ENCODE measurements around the gene SRRM4. TPM values are rescaled to one million over a fixed set of nuclear protein-coding genes. Genes with fewer than 3 reads are reported as not detected.

Gene SRRM4, protein sequence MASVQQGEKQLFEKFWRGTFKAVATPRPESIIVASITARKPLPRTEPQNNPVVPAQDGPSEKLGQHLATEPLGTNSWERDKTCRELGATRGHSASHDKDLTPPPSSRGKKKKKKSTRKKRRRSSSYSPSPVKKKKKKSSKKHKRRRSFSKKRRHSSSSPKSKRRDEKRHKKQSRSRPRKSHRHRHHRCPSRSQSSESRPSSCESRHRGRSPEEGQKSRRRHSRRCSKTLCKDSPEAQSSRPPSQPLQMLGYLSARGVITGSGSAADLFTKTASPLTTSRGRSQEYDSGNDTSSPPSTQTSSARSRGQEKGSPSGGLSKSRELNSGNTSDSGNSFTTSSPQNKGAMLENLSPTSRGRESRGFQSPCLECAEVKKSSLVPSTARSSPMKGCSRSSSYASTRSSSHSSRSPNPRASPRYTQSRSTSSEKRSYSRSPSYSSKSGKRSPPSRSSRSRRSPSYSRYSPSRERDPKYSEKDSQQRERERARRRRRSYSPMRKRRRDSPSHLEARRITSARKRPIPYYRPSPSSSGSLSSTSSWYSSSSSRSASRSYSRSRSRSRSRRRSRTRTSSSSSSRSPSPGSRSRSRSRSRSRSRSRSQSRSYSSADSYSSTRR
- total RNA-seq, result under 0.01 TPM

DNA sequence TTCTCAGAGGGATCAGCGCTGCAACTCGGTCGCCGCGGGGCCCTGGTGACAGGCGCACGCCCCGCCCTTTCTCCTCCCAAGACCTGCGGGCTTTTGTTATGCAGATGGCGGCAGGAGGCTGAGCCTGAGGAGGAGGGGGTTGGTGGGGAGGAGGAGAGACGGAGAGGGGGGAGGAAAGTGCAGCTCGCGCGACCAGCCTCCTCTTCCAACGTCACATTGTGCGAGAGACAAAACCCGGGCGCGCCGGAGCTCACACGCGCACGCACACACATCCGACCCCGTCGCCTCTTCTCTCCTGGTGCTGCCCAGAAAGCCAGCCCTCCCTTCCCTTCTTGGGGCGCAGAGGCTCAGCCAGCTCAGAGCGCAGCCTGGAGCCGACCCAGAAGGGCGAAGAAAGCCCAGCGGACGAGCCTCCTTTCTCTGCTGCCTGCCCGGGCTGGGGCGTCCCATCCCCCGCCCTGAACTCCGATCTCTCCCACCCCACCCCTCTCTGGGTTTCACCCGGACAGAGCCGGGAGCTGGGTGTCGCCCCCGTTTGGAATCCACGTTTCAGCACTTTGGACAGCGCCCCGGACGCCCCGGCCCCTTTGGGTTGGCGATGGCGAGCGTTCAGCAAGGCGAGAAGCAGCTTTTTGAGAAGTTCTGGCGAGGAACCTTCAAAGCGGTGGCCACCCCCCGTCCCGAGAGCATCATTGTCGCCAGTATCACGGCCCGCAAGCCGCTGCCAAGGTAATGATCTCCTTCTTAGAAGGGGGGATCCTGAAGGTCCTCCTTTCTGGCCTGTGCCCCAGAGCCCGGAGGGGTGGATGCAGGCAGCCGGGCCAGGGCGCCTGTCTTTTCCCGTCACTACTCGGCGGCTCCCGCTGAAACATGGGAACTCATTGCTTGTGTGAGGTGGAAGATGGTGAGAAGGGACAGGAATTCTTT, at the start of gene SRRM4:
Gene SRRM4 (plus strand): TSS at position 257 of the 927 bp plus-strand sequence. CDS start 342 bp downstream, at position 599.
- no peak within 1 kb of the TSS for H3K4me3 ChIP-seq (ENCODE audit: low read length in 3 of 3)
- no peak within 1 kb of the TSS for H3K9ac ChIP-seq (ENCODE audit: low read depth in 1 of 3, low read length in 3 of 3)
- peaks cover 48 to 51% (median 48%) of the 10 kb centered on the region in 3 donors for H3K27me3 ChIP-seq (ENCODE audit: control insufficient read depth in 3 of 3, insufficient read depth in 3 of 3, low read length in 3 of 3)

GRCh38 chr12:118946256-118946655, 35.1 kb upstream of the SRRM4 start:
- Histone ChIP-seq H3K9me3 (ENCODE audit: control insufficient read depth in 3 of 3, low read length in 3 of 3) (no peaks in the 10 kb centered on the region), H3K9ac (ENCODE audit: low read depth in 1 of 3, low read length in 3 of 3) (no peak overlapping the region), H3K27ac (ENCODE audit: low read depth, low read length) (no peak overlapping the region), H3K4me3 (ENCODE audit: low read length in 3 of 3) (no peak overlapping the region), H3K36me3 (ENCODE audit: control insufficient read depth in 3 of 3, insufficient read depth in 3 of 3, low read length in 3 of 3) (no peaks in the 10 kb centered on the region), H3K27me3 (ENCODE audit: control insufficient read depth in 3 of 3, insufficient read depth in 3 of 3, low read length in 3 of 3) (peaks cover 3 to 5% (median 3%) of the 10 kb centered on the region in 3 donors), H3K4me1 (ENCODE audit: control insufficient read depth in 3 of 3, insufficient read depth in 3 of 3, low read length in 3 of 3) (no peaks in the 10 kb centered on the region)

More for the DNA sequence above, at the start of gene SRRM4:
- no peak within 1 kb of the TSS for H3K27ac ChIP-seq (ENCODE audit: low read depth, low read length)
- H3K36me3 ChIP-seq (ENCODE audit: control insufficient read depth in 3 of 3, insufficient read depth in 3 of 3, low read length in 3 of 3), result no peaks in the 10 kb centered on the region
- H3K4me1 ChIP-seq (ENCODE audit: control insufficient read depth in 3 of 3, insufficient read depth in 3 of 3, low read length in 3 of 3), result peaks cover 0 to 5% (median 4%) of the 10 kb centered on the region in 3 donors
- H3K9me3 ChIP-seq (ENCODE audit: control insufficient read depth in 3 of 3, low read length in 3 of 3), result no peaks in the 10 kb centered on the region

DNA sequence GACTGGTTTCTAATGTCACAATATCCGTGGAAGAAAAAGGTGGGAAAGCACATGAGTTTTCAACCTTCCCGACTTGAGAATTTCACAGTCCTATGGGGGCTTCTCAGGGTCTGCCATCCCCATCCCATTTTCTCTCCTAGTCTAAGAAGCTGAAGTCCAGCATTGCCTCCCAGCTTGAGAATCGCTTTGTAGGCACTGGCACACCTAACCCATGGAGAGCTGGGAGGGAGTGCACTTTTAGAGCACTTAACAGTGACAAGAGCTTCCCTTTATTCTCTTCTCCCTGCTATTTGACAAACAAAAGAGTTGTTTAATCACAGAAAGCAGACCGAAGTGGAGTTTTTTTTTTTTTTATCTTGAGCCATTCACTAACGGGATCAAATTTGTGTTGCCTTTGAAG, 22.8 kb upstream of the SRRM4 start:
- H3K27me3 ChIP-seq (ENCODE audit: control insufficient read depth in 3 of 3, insufficient read depth in 3 of 3, low read length in 3 of 3), result peaks cover 0 to 5% (median 4%) of the 10 kb centered on the region in 3 donors
- no peaks in the 10 kb centered on the region for H3K9me3 ChIP-seq (ENCODE audit: control insufficient read depth in 3 of 3, low read length in 3 of 3)
- no peak overlapping the region for H3K27ac ChIP-seq (ENCODE audit: low read depth, low read length)
- no peak overlapping the region for H3K9ac ChIP-seq (ENCODE audit: low read depth in 1 of 3, low read length in 3 of 3)
- H3K4me3 ChIP-seq (ENCODE audit: low read length in 3 of 3), result no peak overlapping the region
- no peaks in the 10 kb centered on the region for H3K4me1 ChIP-seq (ENCODE audit: control insufficient read depth in 3 of 3, insufficient read depth in 3 of 3, low read length in 3 of 3)
- no peaks in the 10 kb centered on the region for H3K36me3 ChIP-seq (ENCODE audit: control insufficient read depth in 3 of 3, insufficient read depth in 3 of 3, low read length in 3 of 3)

DNA sequence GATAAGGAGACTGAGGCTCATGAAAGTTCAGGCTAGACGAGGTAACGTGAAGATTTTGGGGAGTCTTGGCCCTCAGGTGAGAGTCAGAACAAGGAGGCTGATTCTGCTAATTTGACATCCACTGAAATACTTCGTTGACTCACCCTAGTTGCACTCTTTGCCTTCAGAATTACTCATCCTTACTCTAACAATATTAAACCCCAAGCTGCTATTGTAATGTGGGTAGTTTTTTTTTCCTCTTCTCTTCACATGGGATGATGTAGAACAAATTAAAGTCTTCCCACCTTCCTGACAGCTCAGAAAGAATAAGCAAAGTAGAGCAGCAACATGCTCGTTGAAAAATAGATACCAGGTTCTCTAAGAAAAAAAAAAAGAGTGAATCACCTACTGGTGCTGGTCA, 22.0 kb upstream of the SRRM4 start:
- H3K4me1 ChIP-seq (ENCODE audit: control insufficient read depth in 3 of 3, insufficient read depth in 3 of 3, low read length in 3 of 3), result no peaks in the 10 kb centered on the region
- no peak overlapping the region for H3K4me3 ChIP-seq (ENCODE audit: low read length in 3 of 3)
- H3K9me3 ChIP-seq (ENCODE audit: control insufficient read depth in 3 of 3, low read length in 3 of 3), result no peaks in the 10 kb centered on the region
- H3K36me3 ChIP-seq (ENCODE audit: control insufficient read depth in 3 of 3, insufficient read depth in 3 of 3, low read length in 3 of 3), result no peaks in the 10 kb centered on the region
- no peak overlapping the region for H3K9ac ChIP-seq (ENCODE audit: low read depth in 1 of 3, low read length in 3 of 3)
- peaks cover 0 to 5% (median 4%) of the 10 kb centered on the region in 3 donors for H3K27me3 ChIP-seq (ENCODE audit: control insufficient read depth in 3 of 3, insufficient read depth in 3 of 3, low read length in 3 of 3)
- H3K27ac ChIP-seq (ENCODE audit: low read depth, low read length), result no peak overlapping the region

DNA sequence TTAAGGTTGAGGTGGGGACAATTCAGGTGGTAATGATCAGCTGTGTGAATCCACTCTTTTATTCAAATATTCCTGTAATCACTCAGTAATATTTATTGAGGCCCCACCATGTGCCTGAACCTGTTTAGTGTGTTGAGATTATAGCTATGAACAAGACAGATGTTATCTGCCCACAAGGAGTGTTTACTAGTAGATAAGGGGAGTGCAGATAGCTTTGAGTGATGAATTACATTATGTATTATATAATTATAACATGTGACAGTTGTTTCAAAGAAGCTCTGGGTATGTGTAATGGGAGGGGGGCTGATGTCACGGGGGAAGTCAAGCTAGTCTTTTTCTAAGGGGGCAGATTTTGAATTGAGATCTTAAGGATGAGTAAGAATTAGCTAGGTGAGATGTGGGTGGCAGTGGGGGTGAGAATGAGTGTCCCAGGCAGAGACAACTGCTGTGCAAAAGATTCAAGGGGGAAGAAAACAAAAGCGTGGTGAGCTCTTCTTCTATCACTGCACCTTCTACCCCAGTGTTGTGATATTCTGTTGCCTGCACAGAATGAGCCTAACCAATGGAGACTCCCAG, 21.3 kb upstream of the SRRM4 start:
- Histone ChIP-seq H3K4me1 (ENCODE audit: control insufficient read depth in 3 of 3, insufficient read depth in 3 of 3, low read length in 3 of 3) (no peaks in the 10 kb centered on the region), H3K9me3 (ENCODE audit: control insufficient read depth in 3 of 3, low read length in 3 of 3) (no peaks in the 10 kb centered on the region), H3K27me3 (ENCODE audit: control insufficient read depth in 3 of 3, insufficient read depth in 3 of 3, low read length in 3 of 3) (peaks cover 0 to 5% (median 4%) of the 10 kb centered on the region in 3 donors), H3K36me3 (ENCODE audit: control insufficient read depth in 3 of 3, insufficient read depth in 3 of 3, low read length in 3 of 3) (no peaks in the 10 kb centered on the region), H3K27ac (ENCODE audit: low read depth, low read length) (no peak overlapping the region), H3K9ac (ENCODE audit: low read depth in 1 of 3, low read length in 3 of 3) (no peak overlapping the region), H3K4me3 (ENCODE audit: low read length in 3 of 3) (no peak overlapping the region)

DNA sequence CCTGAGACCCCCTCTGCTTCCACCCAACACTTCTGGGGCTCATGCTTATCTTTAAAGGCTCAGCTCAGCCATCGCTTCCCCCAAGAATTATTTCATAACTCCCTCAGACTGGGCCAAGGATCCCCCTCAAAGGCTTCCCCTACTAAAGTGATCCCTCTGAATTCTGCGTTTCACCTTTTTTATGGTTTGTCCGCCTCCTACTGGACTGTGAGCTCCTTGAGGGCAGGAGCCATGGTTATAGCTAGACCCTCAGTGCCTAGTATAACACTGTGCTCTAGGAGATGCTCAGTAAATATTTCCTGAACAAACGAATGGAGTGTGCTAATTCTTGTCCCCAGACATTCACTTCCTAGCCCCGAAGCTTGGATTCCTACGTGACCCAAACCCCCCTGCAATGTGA, 20.5 kb upstream of the SRRM4 start:
- no peaks in the 10 kb centered on the region for H3K9me3 ChIP-seq (ENCODE audit: control insufficient read depth in 3 of 3, low read length in 3 of 3)
- H3K36me3 ChIP-seq (ENCODE audit: control insufficient read depth in 3 of 3, insufficient read depth in 3 of 3, low read length in 3 of 3), result no peaks in the 10 kb centered on the region
- no peak overlapping the region for H3K4me3 ChIP-seq (ENCODE audit: low read length in 3 of 3)
- no peaks in the 10 kb centered on the region for H3K4me1 ChIP-seq (ENCODE audit: control insufficient read depth in 3 of 3, insufficient read depth in 3 of 3, low read length in 3 of 3)
- H3K27me3 ChIP-seq (ENCODE audit: control insufficient read depth in 3 of 3, insufficient read depth in 3 of 3, low read length in 3 of 3), result peaks cover 0 to 5% (median 4%) of the 10 kb centered on the region in 3 donors
- H3K9ac ChIP-seq (ENCODE audit: low read depth in 1 of 3, low read length in 3 of 3), result no peak overlapping the region
- H3K27ac ChIP-seq (ENCODE audit: low read depth, low read length), result no peak overlapping the region

DNA sequence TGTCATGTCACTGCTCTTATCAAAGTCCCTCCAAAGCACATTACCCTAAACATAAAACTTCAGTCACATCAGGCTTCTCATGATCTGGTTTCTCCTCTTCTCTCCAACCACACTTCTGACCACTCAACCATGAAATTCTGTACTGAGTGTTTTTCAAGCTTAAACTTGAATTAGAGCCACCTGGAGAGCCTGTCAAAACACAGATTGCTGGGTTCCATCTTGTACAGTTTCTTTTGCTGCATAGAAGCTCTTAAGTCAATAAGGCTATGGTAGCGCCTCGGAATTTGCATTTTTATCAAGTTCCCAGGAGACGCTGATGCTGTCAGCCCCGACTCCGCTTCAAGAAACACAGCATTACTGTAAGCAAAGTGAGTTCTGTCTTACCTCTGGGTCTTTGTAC, 16.4 kb upstream of the SRRM4 start:
- Histone ChIP-seq H3K4me3 (ENCODE audit: low read length in 3 of 3) (no peak overlapping the region), H3K36me3 (ENCODE audit: control insufficient read depth in 3 of 3, insufficient read depth in 3 of 3, low read length in 3 of 3) (no peaks in the 10 kb centered on the region), H3K4me1 (ENCODE audit: control insufficient read depth in 3 of 3, insufficient read depth in 3 of 3, low read length in 3 of 3) (no peaks in the 10 kb centered on the region), H3K27ac (ENCODE audit: low read depth, low read length) (no peak overlapping the region), H3K27me3 (ENCODE audit: control insufficient read depth in 3 of 3, insufficient read depth in 3 of 3, low read length in 3 of 3) (peaks cover 0 to 6% (median under 1%) of the 10 kb centered on the region in 3 donors), H3K9ac (ENCODE audit: low read depth in 1 of 3, low read length in 3 of 3) (no peak overlapping the region), H3K9me3 (ENCODE audit: control insufficient read depth in 3 of 3, low read length in 3 of 3) (no peaks in the 10 kb centered on the region)

DNA sequence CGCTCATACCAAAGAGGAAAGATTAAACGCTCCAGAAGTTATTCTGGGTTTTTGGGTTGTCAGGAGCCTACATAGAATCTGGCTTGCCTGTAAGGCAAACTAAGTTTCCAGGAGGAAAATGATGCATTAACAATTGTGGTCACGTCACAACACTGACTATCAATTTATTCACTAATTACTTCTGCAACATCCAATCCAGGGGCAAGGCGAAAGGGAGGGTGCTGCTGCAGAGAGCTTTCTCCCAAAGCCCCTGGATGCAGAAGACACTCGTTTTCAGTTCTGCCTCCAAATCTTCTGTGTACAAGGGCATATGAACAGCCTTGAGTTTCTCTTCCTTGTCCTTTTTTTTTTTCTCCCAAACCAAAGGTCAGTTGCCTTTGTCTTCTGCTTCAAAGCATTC, 10.5 kb upstream of the SRRM4 start:
- Histone ChIP-seq H3K36me3 (ENCODE audit: control insufficient read depth in 3 of 3, insufficient read depth in 3 of 3, low read length in 3 of 3) (no peaks in the 10 kb centered on the region), H3K9ac (ENCODE audit: low read depth in 1 of 3, low read length in 3 of 3) (no peak overlapping the region), H3K9me3 (ENCODE audit: control insufficient read depth in 3 of 3, low read length in 3 of 3) (no peaks in the 10 kb centered on the region), H3K27me3 (ENCODE audit: control insufficient read depth in 3 of 3, insufficient read depth in 3 of 3, low read length in 3 of 3) (peaks cover 0 to 7% (median 4%) of the 10 kb centered on the region in 3 donors), H3K4me1 (ENCODE audit: control insufficient read depth in 3 of 3, insufficient read depth in 3 of 3, low read length in 3 of 3) (no peaks in the 10 kb centered on the region), H3K4me3 (ENCODE audit: low read length in 3 of 3) (no peak overlapping the region), H3K27ac (ENCODE audit: low read depth, low read length) (no peak overlapping the region)

DNA sequence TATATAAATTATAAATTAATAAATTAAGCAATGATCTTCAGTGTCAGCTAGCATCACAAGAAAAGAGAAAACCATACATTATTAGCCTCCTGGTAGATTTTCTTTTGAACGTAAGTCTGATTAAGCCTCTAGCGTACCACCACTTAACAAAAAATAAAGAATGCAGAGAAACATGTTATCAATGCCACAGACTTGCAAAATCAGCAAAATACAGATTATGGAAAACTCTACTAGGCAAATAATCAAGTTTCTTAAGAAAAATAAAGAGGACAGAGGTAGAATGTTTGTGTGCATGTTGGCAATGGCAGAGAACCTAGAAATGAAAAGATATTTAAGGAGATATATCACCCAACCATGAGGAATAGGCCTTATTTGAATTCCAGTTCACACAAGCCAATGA, 8.4 kb upstream of the SRRM4 start:
- Histone ChIP-seq H3K27ac (ENCODE audit: low read depth, low read length) (no peak overlapping the region), H3K9ac (ENCODE audit: low read depth in 1 of 3, low read length in 3 of 3) (no peak overlapping the region), H3K9me3 (ENCODE audit: control insufficient read depth in 3 of 3, low read length in 3 of 3) (no peaks in the 10 kb centered on the region), H3K36me3 (ENCODE audit: control insufficient read depth in 3 of 3, insufficient read depth in 3 of 3, low read length in 3 of 3) (no peaks in the 10 kb centered on the region), H3K27me3 (ENCODE audit: control insufficient read depth in 3 of 3, insufficient read depth in 3 of 3, low read length in 3 of 3) (peaks cover 4 to 11% (median 8%) of the 10 kb centered on the region in 3 donors), H3K4me3 (ENCODE audit: low read length in 3 of 3) (no peak overlapping the region), H3K4me1 (ENCODE audit: control insufficient read depth in 3 of 3, insufficient read depth in 3 of 3, low read length in 3 of 3) (no peaks in the 10 kb centered on the region)
